Measurements from ENCODE around the gene B3GALNT2. TPM values are rescaled to one million over a fixed set of nuclear protein-coding genes. Genes with fewer than 3 reads are reported as not detected.

The B3GALNT2 gene
- total and polyA plus RNA-seq, 12 donors: 2.6 to 26.6 (median 21.4) TPM

DNA sequence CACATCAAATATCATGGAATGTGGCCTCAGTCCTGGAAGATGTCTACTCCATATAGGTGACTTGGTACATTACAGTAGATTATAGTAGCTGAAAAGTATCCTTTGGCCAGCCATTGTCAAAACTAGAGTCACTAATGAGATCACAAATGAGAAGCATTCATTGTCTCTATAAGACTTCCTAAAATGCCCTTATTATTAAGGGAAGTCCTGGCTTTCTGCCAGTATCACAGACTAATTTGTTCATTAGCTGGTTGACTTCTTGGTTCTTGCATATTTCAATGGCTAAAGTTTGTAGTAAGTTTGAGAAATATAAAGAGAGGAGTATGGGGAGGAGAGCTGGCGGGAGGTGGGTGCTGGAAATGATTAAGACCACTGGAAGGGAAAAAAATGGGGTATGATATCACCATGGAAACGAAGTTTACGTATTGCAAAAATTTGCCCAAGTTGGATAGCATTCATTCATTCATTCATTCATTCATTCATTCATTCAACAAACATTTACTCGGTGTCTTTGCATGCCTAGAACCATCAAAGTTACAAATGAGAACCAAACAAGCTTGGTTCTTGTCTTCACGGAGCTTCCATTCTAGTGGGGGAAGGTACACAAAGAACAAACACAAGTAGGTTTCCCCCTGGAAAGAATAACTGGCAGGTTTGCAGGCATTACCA lies 11.7 kb upstream of the B3GALNT2 start:
- 93 to 95% methylated on average over 5 of the region's 5 CpGs for WGBS, 2 donors
- no peaks in the 10 kb centered on the region for H3K4me1 ChIP-seq
- TF ChIP-seq, protein P1, sequence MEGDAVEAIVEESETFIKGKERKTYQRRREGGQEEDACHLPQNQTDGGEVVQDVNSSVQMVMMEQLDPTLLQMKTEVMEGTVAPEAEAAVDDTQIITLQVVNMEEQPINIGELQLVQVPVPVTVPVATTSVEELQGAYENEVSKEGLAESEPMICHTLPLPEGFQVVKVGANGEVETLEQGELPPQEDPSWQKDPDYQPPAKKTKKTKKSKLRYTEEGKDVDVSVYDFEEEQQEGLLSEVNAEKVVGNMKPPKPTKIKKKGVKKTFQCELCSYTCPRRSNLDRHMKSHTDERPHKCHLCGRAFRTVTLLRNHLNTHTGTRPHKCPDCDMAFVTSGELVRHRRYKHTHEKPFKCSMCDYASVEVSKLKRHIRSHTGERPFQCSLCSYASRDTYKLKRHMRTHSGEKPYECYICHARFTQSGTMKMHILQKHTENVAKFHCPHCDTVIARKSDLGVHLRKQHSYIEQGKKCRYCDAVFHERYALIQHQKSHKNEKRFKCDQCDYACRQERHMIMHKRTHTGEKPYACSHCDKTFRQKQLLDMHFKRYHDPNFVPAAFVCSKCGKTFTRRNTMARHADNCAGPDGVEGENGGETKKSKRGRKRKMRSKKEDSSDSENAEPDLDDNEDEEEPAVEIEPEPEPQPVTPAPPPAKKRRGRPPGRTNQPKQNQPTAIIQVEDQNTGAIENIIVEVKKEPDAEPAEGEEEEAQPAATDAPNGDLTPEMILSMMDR (IDR thresholded peaks at IDR 0.05): no peak
- DNase-seq: no peak
- no peaks in the 10 kb centered on the region for H3K27me3 ChIP-seq
- ATAC-seq: no peak
- no peak overlapping the region for H3K4me3 ChIP-seq
- intact Hi-C loops (cut with DNase I): loop anchor here in 9 of 10 donors (2.0 to 10.0 kb wide), 5 partner anchors 266 to 459 kb away; no protein-coding TSS in a partner anchor
- no peaks in the 10 kb centered on the region for H3K36me3 ChIP-seq
- no peaks in the 10 kb centered on the region for H3K9me3 ChIP-seq
- no peak overlapping the region for H3K27ac ChIP-seq

DNA sequence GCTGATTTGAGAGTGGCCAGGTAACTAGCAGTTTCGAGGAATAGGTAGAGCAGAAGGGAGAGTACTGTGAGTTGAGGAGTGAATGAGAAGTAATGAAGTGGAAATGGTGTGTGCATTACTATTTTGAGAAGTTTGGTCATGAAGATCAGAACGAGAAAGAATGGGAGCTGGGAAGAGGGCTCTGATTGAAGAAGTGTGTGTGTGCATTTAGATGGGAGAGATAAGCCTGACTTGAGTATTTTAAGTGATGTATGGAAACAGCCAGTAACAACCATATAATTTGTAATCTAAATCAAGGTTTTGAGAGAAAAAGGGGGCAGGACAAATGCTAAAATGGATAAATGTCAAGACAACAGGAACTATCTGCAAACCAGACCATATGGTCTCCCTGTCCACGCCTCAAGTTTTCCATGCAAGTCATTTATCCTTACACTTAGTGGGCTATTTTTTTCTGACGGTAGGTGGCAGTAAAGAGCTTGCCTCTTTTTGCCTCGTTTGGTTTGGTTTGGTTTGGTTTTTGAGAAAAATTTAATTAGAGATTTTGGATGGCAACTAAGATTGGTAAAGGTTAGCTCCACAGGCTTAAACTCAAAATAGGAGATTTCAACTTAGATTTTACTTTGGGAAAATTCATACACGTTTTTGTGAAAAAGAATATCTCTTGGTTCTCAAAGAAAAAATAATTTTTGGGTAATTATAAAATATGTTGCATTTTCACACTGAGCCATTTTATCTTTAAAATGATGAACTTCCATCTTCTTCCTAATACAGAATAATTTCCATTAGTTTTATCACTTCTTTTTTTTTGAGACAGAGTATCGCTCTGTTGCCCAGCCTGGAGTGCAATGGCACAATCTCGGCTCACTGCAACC lies 9.5 kb upstream of the B3GALNT2 start:
- peak in 1 of 2 donors; percentile 62 for DNase-seq
- 38 to 39% methylated on average over 8 of the region's 8 CpGs for WGBS, 2 donors
- no peaks in the 10 kb centered on the region for H3K36me3 ChIP-seq
- TF ChIP-seq, protein P1 (IDR thresholded peaks at IDR 0.05): peak; percentile 83 to 95 (median 91)
- no peaks in the 10 kb centered on the region for H3K9me3 ChIP-seq
- intact Hi-C loops (cut with DNase I): loop anchor here in 6 of 10 donors (2.0 to 10.0 kb wide), 6 partner anchors 269 to 461 kb away; no protein-coding TSS in a partner anchor
- H3K27ac ChIP-seq: no peak overlapping the region
- no peaks in the 10 kb centered on the region for H3K4me1 ChIP-seq
- no peak overlapping the region for H3K4me3 ChIP-seq
- H3K27me3 ChIP-seq: no peaks in the 10 kb centered on the region
- peak in 2 of 8 donors; percentile 25 to 58 for ATAC-seq

DNA sequence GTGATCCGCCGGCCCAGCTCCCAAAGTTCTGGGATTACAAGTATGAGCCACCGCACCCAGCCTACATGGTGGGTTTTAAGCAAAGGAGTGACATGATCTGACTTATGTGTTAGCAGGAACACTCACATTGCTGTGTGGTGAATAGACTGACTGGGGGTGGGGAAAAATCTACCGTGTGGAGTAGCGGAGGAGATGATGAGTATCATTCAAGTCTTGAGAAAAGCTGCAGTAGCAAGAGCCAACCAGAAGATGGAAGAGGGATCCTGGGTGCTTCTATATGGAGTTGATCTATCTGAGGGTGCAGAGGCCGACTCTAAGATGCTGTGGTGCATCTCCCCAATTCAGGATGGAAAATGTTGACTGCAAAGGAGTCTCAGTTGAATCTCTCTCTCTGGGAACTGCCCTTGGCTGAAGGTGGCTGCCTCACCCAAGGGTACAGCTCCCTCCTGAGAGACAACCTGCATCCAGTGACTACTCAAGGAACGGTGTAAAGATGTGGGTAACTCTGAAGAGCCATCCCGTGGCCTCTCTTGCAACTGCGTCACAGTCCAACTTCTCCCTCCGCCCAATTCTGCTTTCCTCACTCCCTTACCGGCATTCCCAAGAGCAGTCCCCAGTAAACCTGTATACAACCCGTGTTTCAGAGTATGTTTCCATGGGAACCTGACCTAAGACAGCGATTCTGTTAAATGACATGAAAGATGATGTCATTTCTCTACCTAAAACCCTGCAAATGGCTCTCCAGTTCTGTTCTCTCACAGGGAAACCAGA lies 7.4 kb upstream of the B3GALNT2 start:
- DNase-seq (no peak), ATAC-seq (no peak)
- WGBS, 2 donors: 71 to 72% methylated on average over 13 of the region's 13 CpGs
- H3K9me3 ChIP-seq: no peaks in the 10 kb centered on the region
- intact Hi-C loops (cut with DNase I): loop anchor here in 6 of 10 donors (2.0 to 10.0 kb wide), 5 partner anchors 271 to 463 kb away; no protein-coding TSS in a partner anchor
- H3K4me3 ChIP-seq: no peak overlapping the region
- H3K27me3 ChIP-seq: no peaks in the 10 kb centered on the region
- TF ChIP-seq, protein P1 (IDR thresholded peaks at IDR 0.05): no peak
- H3K36me3 ChIP-seq: no peaks in the 10 kb centered on the region
- H3K27ac ChIP-seq: no peak overlapping the region
- H3K4me1 ChIP-seq: no peaks in the 10 kb centered on the region

DNA sequence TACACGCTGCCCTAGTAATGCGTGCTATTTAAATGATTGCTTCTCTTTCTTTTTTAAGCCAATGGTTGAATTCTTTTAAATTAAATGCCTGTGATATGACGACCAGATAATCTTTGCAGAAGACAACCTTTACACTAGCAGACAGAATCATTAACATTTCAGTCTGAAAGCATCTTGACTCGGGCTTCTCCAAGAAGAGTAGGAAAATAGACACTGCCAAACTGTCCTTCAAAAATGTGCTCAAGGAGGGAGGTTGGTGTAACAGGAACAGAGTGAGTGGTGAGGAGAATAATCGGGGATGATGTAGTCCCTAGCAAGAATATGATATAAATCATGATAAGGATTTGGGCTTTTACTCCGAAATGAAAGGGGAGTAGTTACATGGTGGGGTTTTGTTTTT lies 6.6 kb upstream of the B3GALNT2 start:
- Histone ChIP-seq H3K4me1 (peaks cover 0 to 5% (median 0%) of the 10 kb centered on the region in 9 donors), H3K27ac (no peak overlapping the region), H3K27me3 (no peaks in the 10 kb centered on the region), H3K4me3 (no peak overlapping the region), H3K9me3 (no peaks in the 10 kb centered on the region), H3K36me3 (no peaks in the 10 kb centered on the region)
- TF ChIP-seq, protein P1 (IDR thresholded peaks at IDR 0.05): no peak
- 77 to 78% methylated on average over 6 of the region's 6 CpGs for WGBS, 2 donors
- DNase-seq (no peak), ATAC-seq (no peak)
- intact Hi-C loops (cut with DNase I): loop anchor here in 5 of 10 donors (5.0 to 10.0 kb wide), 4 partner anchors 271 to 464 kb away; no protein-coding TSS in a partner anchor
